ENCODE results near the gene CUX1.

CUX1 gene

GRCh38 chr7:102069931-102070629 is 252.7 kb downstream of the CUX1 start:
- Histone ChIP-seq H3K79me2 (ENCODE audit: control insufficient read depth, low read length) (peaks cover 71% of the 10 kb centered on the region), H3K9me3 (ENCODE audit: control insufficient read depth, insufficient read depth, low read length) (no peaks in the 10 kb centered on the region), H3F3A (ENCODE audit: control insufficient read depth, insufficient read depth) (peaks cover 6% of the 10 kb centered on the region; the same call in 1 of the 2 replicates), H3K4me1 (ENCODE audit: control insufficient read depth, low read length) (peaks cover 47% of the 10 kb centered on the region), H3K4me3 (ENCODE audit: low read length) (no peak overlapping the region), H3K9me2 (replicated peaks; ENCODE audit: control insufficient read depth, low read length) (no peaks in the 10 kb centered on the region), H3K4me2 (ENCODE audit: low read length) (no peak overlapping the region; the same call in 1 of the 2 replicates), H3K27ac (ENCODE audit: low read depth, low read length) (no peak overlapping the region), H3K27me3 (ENCODE audit: control insufficient read depth, low read length) (no peaks in the 10 kb centered on the region), H3K36me3 (ENCODE audit: control insufficient read depth, low read length) (peaks cover 68% of the 10 kb centered on the region), H4K20me1 (ENCODE audit: control insufficient read depth, insufficient read depth, low read depth, low read length) (0 out of 2 replicates have a peak, but pooled peaks cover 5% of the 10 kb centered on the region)
- TF ChIP-seq CTCF (IDR thresholded peaks at IDR 0.05; ENCODE audit: low read depth, low read length, poor library complexity, severe bottlenecking) (peak; percentile 56), EZH2phosphoT487 (IDR thresholded peaks at IDR 0.05; ENCODE audit: borderline replicate concordance, low read length) (no peak)

GRCh38 chr7:102072003-102072402 is 254.6 kb downstream of the CUX1 start:
- no peak overlapping the region for H3K27ac ChIP-seq (ENCODE audit: low read depth, low read length)
- no peaks in the 10 kb centered on the region for H3K9me2 ChIP-seq (replicated peaks; ENCODE audit: control insufficient read depth, low read length)
- H3K4me2 ChIP-seq (ENCODE audit: low read length) = no peak overlapping the region
- H3K79me2 ChIP-seq (ENCODE audit: control insufficient read depth, low read length) = peaks cover 52% of the 10 kb centered on the region
- no peak overlapping the region for H3K4me3 ChIP-seq (ENCODE audit: low read length)
- peaks cover 43% of the 10 kb centered on the region for H3K4me1 ChIP-seq (ENCODE audit: control insufficient read depth, low read length)
- TF ChIP-seq EZH2phosphoT487 (IDR thresholded peaks at IDR 0.05; ENCODE audit: borderline replicate concordance, low read length) (no peak), CTCF (IDR thresholded peaks at IDR 0.05; ENCODE audit: low read depth, low read length, poor library complexity, severe bottlenecking) (no peak)
- 0 out of 2 replicates have a peak, but pooled peaks cover 5% of the 10 kb centered on the region for H4K20me1 ChIP-seq (ENCODE audit: control insufficient read depth, insufficient read depth, low read depth, low read length)
- no peaks in the 10 kb centered on the region for H3K27me3 ChIP-seq (ENCODE audit: control insufficient read depth, low read length)
- peaks cover 6% of the 10 kb centered on the region; the same call in 1 of the 2 replicates for H3F3A ChIP-seq (ENCODE audit: control insufficient read depth, insufficient read depth)
- no peaks in the 10 kb centered on the region for H3K9me3 ChIP-seq (ENCODE audit: control insufficient read depth, insufficient read depth, low read length)
- H3K36me3 ChIP-seq (ENCODE audit: control insufficient read depth, low read length) = peaks cover 69% of the 10 kb centered on the region

GRCh38 chr7:102072636-102073209 is 255.3 kb downstream of the CUX1 start:
- H3K27me3 ChIP-seq (ENCODE audit: control insufficient read depth, low read length) = no peaks in the 10 kb centered on the region
- H3K9me3 ChIP-seq (ENCODE audit: control insufficient read depth, insufficient read depth, low read length) = no peaks in the 10 kb centered on the region
- H3K4me1 ChIP-seq (ENCODE audit: control insufficient read depth, low read length) = peaks cover 42% of the 10 kb centered on the region
- no peak overlapping the region for H3K27ac ChIP-seq (ENCODE audit: low read depth, low read length)
- H3K4me2 ChIP-seq (ENCODE audit: low read length) = no peak overlapping the region
- H3K79me2 ChIP-seq (ENCODE audit: control insufficient read depth, low read length) = peaks cover 55% of the 10 kb centered on the region
- no peak for TF ChIP-seq CTCF (IDR thresholded peaks at IDR 0.05; ENCODE audit: low read depth, low read length, poor library complexity, severe bottlenecking)
- TF ChIP-seq EZH2phosphoT487 (IDR thresholded peaks at IDR 0.05; ENCODE audit: borderline replicate concordance, low read length) = no peak
- H3F3A ChIP-seq (ENCODE audit: control insufficient read depth, insufficient read depth) = peaks cover 6% of the 10 kb centered on the region; the same call in 1 of the 2 replicates
- no peak overlapping the region for H3K4me3 ChIP-seq (ENCODE audit: low read length)
- 0 out of 2 replicates have a peak, but pooled peaks cover 5% of the 10 kb centered on the region for H4K20me1 ChIP-seq (ENCODE audit: control insufficient read depth, insufficient read depth, low read depth, low read length)
- no peaks in the 10 kb centered on the region for H3K9me2 ChIP-seq (replicated peaks; ENCODE audit: control insufficient read depth, low read length)
- H3K36me3 ChIP-seq (ENCODE audit: control insufficient read depth, low read length) = peaks cover 76% of the 10 kb centered on the region
